GM18502 (cell line): ENCODE results near the gene ZSCAN12.

ENCODE experiments used
- ATAC-seq: cut with Tn5 transposase; IDR thresholded peaks from one replicate; pipeline ENCODE4 v1.9.1; 2021; ENCODE audit warnings: mild to moderate bottlenecking; ENCODE audit not compliant: unreplicated experiment, poor library complexity

The ZSCAN12 gene

DNA sequence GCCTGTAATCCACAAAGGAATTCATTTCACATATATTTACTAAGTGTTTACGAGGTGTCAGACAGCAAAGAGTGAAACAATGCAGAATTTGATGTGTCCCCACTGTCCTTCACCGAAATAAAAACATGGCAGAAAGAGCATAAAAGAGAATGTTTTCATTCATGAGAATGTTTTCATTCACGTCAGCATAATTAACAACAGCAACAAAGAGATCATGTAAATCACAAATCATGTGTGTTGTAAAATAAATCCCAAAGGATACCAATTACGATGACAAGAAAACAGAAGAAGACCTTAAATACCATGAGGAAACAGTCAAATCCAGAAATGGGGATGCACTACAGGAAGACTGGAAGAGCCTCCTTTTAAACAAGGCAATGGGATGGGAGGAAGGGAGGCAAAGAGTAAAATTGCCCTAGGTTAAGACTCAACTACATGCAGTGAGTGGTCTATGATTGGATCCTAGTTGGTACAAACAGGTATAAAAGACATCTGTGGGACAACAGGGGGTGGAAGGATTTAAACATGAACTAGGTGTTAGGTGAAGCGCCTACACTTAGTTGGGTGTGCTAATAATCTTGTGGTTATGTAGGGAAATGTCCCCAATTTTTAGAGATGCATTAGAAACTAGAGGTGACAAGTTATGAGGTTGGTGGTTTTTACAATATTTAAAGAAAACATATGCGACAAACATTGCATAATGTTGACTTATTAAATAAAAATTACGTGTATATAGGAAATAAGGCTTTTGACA is 65.1 kb downstream of the ZSCAN12 start:
- ATAC-seq, result no peak

DNA sequence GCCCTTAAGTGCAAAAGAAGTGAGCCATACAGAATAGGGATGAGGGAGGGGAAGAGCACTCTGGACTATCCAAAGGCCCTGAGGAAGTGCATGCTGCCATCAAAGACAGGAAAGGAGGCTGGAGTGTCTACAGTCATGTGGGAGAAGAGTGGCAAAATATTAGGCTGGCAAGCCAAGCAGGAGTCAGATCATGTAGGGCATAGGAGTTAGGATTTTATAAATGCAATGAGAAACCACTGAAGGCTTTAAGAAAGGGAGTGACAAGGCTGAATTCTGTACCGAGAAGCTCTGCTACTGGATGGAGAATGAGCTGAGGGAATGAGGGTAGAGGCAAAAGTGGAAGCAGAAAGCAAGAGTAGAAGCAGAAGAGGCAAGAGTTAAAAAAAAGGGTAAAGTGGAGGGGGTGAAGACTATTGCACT is 65.9 kb downstream of the ZSCAN12 start:
- no peak for ATAC-seq

DNA sequence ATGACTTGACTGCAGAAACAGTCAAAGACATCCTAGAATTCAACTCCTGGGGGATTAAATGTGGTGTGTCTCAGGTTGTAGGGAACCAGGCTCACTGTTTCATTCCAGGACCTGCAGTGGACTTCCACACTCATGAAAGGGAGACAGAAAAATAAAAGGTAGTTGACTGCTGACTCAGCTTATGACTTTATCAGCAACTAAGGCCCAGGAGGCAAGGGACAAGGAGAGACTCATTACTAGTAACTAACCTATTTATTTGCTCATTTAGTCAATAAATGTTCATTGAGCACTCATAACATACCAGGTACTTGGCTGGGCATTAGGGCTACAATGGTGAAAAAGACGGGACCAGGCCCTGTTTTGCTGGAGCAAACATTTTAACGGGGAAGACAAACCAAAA is 66.5 kb downstream of the ZSCAN12 start:
- no peak for ATAC-seq

DNA sequence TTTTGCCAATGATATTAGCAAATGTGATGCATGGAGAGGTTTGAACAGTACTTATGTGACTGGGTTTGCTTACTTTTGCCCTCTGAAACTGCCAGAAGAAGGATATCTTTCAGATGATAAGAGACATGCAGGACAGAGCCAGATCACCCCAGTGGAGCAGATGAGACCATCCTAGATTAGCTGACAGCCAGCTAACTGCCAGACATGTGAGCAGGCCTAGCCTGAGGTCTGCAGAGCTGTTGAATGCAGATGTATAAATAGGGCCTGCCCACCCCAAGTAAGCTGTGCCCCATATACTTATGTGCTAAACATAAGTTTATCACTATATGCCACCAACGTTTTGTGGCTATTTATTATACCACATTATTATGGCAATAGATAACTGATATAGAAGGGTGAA is 69.5 kb downstream of the ZSCAN12 start:
- ATAC-seq, result no peak
